ENCODE data around the gene TMEM14A. TPM values are rescaled to one million over a fixed set of nuclear protein-coding genes. Genes with fewer than 3 reads are reported as not detected.

Gene TMEM14A
- total RNA-seq, 4 donors from 2014 or later, result 12.5 to 35.8 (median 19.4) TPM; not detected in 1

- DNase-seq, result no peak
- Histone ChIP-seq H3K36me3 (no peaks in the 10 kb centered on the region), H3K9me3 (no peaks in the 10 kb centered on the region), H3K27me3 (peaks cover 3% of the 10 kb centered on the region), H3K4me1 (no peaks in the 10 kb centered on the region), H3K27ac (no peak overlapping the region), H3K4me3 (no peak overlapping the region)
- 71 to 81% methylated on average over 4 of the region's 4 CpGs for WGBS, 2 donors (ENCODE audit: low coverage in 1 of 2)
- TF ChIP-seq POLR2AphosphoS5 (IDR thresholded peaks at IDR 0.05) (no peak), EP300 (IDR thresholded peaks at IDR 0.05; ENCODE audit: low read depth) (no peak), POLR2A (IDR thresholded peaks at IDR 0.05) (no peak), CTCF (IDR thresholded peaks at IDR 0.05) (no peak)
- in situ Hi-C loops (cut with MboI; ENCODE audit: low pct_ligation_motif_present in 1 of 4, low pct_unique_long_range_greater_than_20kb in 1 of 4, low sequenced_read_pairs in 3 of 4) (loop anchor here in 3 of 4 donors (25.0 kb wide), 2 partner anchors 371 to 396 kb away; partner anchors contain the start of gene MCM3 (in 2 of the 3)), intact Hi-C loops (cut with DNase I; ENCODE audit: low total_unique reads) (loop anchor here (10.0 kb wide), 1 partner anchor 373 kb away; the partner anchor contains the start of gene MCM3)
Observed at GRCh38 chr6:52657870-52658269, 13.0 kb upstream of the TMEM14A start.

- intact Hi-C loops (cut with DNase I; ENCODE audit: low total_unique reads) (loop anchor here (5.0 to 10.0 kb wide), 3 partner anchors 84 to 244 kb away; partner anchors contain the start of gene TRAM2), in situ Hi-C loops (cut with MboI; ENCODE audit: low pct_ligation_motif_present in 1 of 4, low pct_unique_long_range_greater_than_20kb in 1 of 4, low sequenced_read_pairs in 3 of 4) (loop anchor here (5.0 to 25.0 kb wide), 4 partner anchors 64 to 399 kb away; partner anchors contain the start of gene MCM3 (in 2 of the 4))
- WGBS, 2 donors (ENCODE audit: low coverage in 1 of 2), result 64 to 83% methylated on average over 3 of the region's 3 CpGs
- no peak for DNase-seq
- Histone ChIP-seq H3K4me1 (peaks cover 0 to 24% (median 18%) of the 10 kb centered on the region in 4 donors), H3K36me3 (no peaks in the 10 kb centered on the region), H3K27me3 (no peaks in the 10 kb centered on the region), H3K4me3 (no peak overlapping the region), H3K9me3 (no peaks in the 10 kb centered on the region), H3K27ac (no peak overlapping the region)
- no peak for TF ChIP-seq POLR2A (IDR thresholded peaks at IDR 0.05)
- no peak for TF ChIP-seq EP300 (IDR thresholded peaks at IDR 0.05; ENCODE audit: low read depth)
- TF ChIP-seq CTCF (IDR thresholded peaks at IDR 0.05), result no peak
- no peak for TF ChIP-seq POLR2AphosphoS5 (IDR thresholded peaks at IDR 0.05)
Observed at GRCh38 chr6:52661551-52661950, 9.4 kb upstream of the TMEM14A start.

DNA sequence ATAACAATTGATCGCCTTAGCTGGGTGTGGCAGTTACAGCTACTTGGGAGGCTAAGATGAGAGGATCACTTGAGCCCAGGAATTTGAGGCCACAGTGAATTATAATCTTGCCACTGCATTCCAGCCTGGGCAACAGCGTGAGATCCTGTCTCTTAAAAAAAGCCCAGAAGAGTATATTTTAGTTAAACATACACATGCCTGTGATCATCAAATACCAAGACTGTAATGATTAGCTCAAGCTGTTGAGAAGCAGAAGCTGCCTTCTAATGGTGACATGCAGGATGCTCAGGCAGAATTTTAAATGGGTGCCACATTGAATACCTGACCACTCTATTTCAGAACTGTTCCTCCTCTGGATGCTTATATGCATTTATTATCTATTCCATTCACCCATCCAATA, 8.9 kb upstream of the TMEM14A start:
- Histone ChIP-seq H3K4me1 (peaks cover 0 to 24% (median 18%) of the 10 kb centered on the region in 4 donors), H3K27me3 (no peaks in the 10 kb centered on the region), H3K27ac (no peak overlapping the region), H3K4me3 (no peak overlapping the region), H3K36me3 (no peaks in the 10 kb centered on the region), H3K9me3 (no peaks in the 10 kb centered on the region)
- intact Hi-C loops (cut with DNase I; ENCODE audit: low total_unique reads), result loop anchor here (5.0 to 10.0 kb wide), 3 partner anchors 85 to 245 kb away; partner anchors contain the start of gene TRAM2
- in situ Hi-C loops (cut with MboI; ENCODE audit: low pct_ligation_motif_present in 1 of 4, low pct_unique_long_range_greater_than_20kb in 1 of 4, low sequenced_read_pairs in 3 of 4), result loop anchor here (5.0 to 25.0 kb wide), 4 partner anchors 65 to 400 kb away; partner anchors contain the start of gene MCM3 (in 2 of the 4)
- DNase-seq, result no peak
- TF ChIP-seq CTCF (IDR thresholded peaks at IDR 0.05) (no peak), POLR2A (IDR thresholded peaks at IDR 0.05) (no peak), POLR2AphosphoS5 (IDR thresholded peaks at IDR 0.05) (no peak), EP300 (IDR thresholded peaks at IDR 0.05; ENCODE audit: low read depth) (no peak)
- 83 to 100% methylated on average over 2 of the region's 2 CpGs for WGBS, 2 donors (ENCODE audit: low coverage in 1 of 2)

- Histone ChIP-seq H3K4me1 (peaks cover 0 to 24% (median 18%) of the 10 kb centered on the region in 4 donors), H3K27me3 (no peaks in the 10 kb centered on the region), H3K9me3 (no peaks in the 10 kb centered on the region), H3K4me3 (peak overlapping the region in 3 of 4 donors; percentile 55 to 84 (median 70)), H3K36me3 (no peaks in the 10 kb centered on the region), H3K27ac (peak overlapping the region; percentile 83 to 90 (median 85))
- intact Hi-C loops (cut with DNase I; ENCODE audit: low total_unique reads), result loop anchor here (5.0 to 10.0 kb wide), 3 partner anchors 86 to 246 kb away; partner anchors contain the start of gene TRAM2
- TF ChIP-seq CTCF (IDR thresholded peaks at IDR 0.05), result peak; percentile 85 to 96 (median 87)
- no peak for TF ChIP-seq EP300 (IDR thresholded peaks at IDR 0.05; ENCODE audit: low read depth)
- TF ChIP-seq POLR2A (IDR thresholded peaks at IDR 0.05), result no peak
- WGBS, 2 donors (ENCODE audit: low coverage in 1 of 2), result 10 to 17% methylated on average over 10 to 12 of the region's 12 CpGs
- in situ Hi-C loops (cut with MboI; ENCODE audit: low pct_ligation_motif_present in 1 of 4, low pct_unique_long_range_greater_than_20kb in 1 of 4, low sequenced_read_pairs in 3 of 4), result loop anchor here (5.0 to 25.0 kb wide), 4 partner anchors 66 to 401 kb away; partner anchors contain the start of gene MCM3 (in 2 of the 4)
- DNase-seq, result peak; percentile 70
Observed at GRCh38 chr6:52663120-52663935, 7.6 kb upstream of the TMEM14A start.
